A549 treated with RU486 at 1 μM for 4 hours (cell line): ENCODE measurements around the gene DPPA2. TPM values are rescaled to one million over a fixed set of nuclear protein-coding genes. Genes with fewer than 3 reads are reported as not detected.

Source experiments
- total RNA-seq: library from RNA; stranded (reverse); fragments of 200-300 nt; extraction: Qiagen RNA extraction; gene quantifications from 5 replicates; pipeline ENCODE4 v1.2.3, GENCODE V29; 2022; ENCODE audit warnings: low read depth

DPPA2 gene
- total RNA-seq = not detected in 5 replicates

GRCh38 chr3:109316162-109316730 is at the start of gene DPPA2:
Gene DPPA2, minus strand, starts transcription at chr3:109316517. Its CDS starts 1,975 bp downstream, at chr3:109314542.

GRCh38 chr3:109337393-109337792 is 21.1 kb upstream of the DPPA2 start, which contains the start of gene DPPA4:
Gene DPPA4, minus strand, starts transcription at chr3:109337546. Its CDS starts 29 bp downstream, at chr3:109337517.

Other genes starting within 250 kb of the DPPA2 start
- not detected in 5 replicates for gene MORC1, start 198.4 kb downstream of the DPPA2 start, total RNA-seq
- gene C3orf85, start 179.8 kb downstream of the DPPA2 start, total RNA-seq = not detected in 5 replicates
- gene DPPA4, start 21.0 kb upstream of the DPPA2 start, total RNA-seq = not detected in 5 replicates